Esophagus squamous epithelium (tissue), 5 donors: ENCODE data around the gene SERPING1. TPM values are rescaled to one million over a fixed set of nuclear protein-coding genes. Genes with fewer than 3 reads are reported as not detected.

Experiments
- DNase-seq: peaks from one replicate; lab custom pipeline; 2025; lab: John Stamatoyannopoulos, UW
- H3K27ac ChIP-seq, 4 donors: fragments of 200-600 bp; sonication (generic); one replicate each; pipeline ENCODE4 v1.5.1; 2016 to 2019; ENCODE audit warnings: mild to moderate bottlenecking in 1 of 4
- H3K27me3 ChIP-seq, 4 donors: fragments of 200-600 bp; sonication (generic); 1 replicate in 3 of 4; 2 replicates in 1 of 4; pipeline versions ENCODE4 v1.5.1 to v1.6.0; 2017 to 2021; ENCODE audit warnings: antibody characterized with exemption in 1 of 4
- H3K36me3 ChIP-seq, 3 donors: fragments of 200-600 bp; sonication (generic); one replicate each; pipeline ENCODE4 v1.5.1; 2016 to 2019
- H3K4me1 ChIP-seq, 3 donors: fragments of 200-600 bp; sonication (generic); one replicate each; pipeline ENCODE4 v1.5.1; 2017 to 2019
- H3K4me3 ChIP-seq, 4 donors: fragments of 200-600 bp; sonication (generic); 1 replicate in 3 of 4; 2 replicates in 1 of 4; pipeline ENCODE4 v1.5.1; 2016 to 2019; ENCODE audit warnings: mild to moderate bottlenecking in 2 of 4, moderate library complexity in 1 of 4
- H3K9me3 ChIP-seq, 3 donors: fragments of 200-600 bp; sonication (generic); one replicate each; pipeline ENCODE4 v1.5.1; 2016 to 2019
- CTCF ChIP-seq, 6 experiments: fragments of 450-650 bp in 4 of 6; fragments of 200-600 bp in 2 of 6; sonication (generic) in 2 of 6; IDR thresholded peaks; one replicate each; pipeline ENCODE4 v1.5.1; 2016 to 2019; ENCODE audit warnings: antibody characterized with exemption in 6 of 6, mild to moderate bottlenecking in 4 of 6, moderate library complexity in 4 of 6
- POLR2A ChIP-seq, 4 donors: fragments of 450-650 bp; IDR thresholded peaks; one replicate each; pipeline ENCODE4 v1.6.1; 2017; ENCODE audit warnings: antibody characterized with exemption in 4 of 4, mild to moderate bottlenecking in 4 of 4, moderate library complexity in 3 of 4
- WGBS, 2 donors: methylation state at CpG; one replicate each; pipeline ENCODE4 v1.1.5; 2018; 5-methylcytosine and 5-hydroxymethylcytosine counted together
- intact Hi-C: fragments of 100-400 bp; cut with DNase I; formaldehyde crosslinking; loops from one replicate; pipeline ENCODE4 v1.15.0; 2022
- total RNA-seq, 4 donors: library from RNA; depleted of rRNA; stranded (reverse); fragments of >200 nt; gene quantifications; one replicate each; pipeline ENCODE4 v1.1.0, GENCODE V29; 2016
- donor health status: DM: yes; HTN: yes; CAD: no.

SERPING1 gene
- total RNA-seq: 100 to 1,000 TPM in 2 of 4 donors, 10 to 100 TPM in 1, 1 to 10 TPM in 1; 9.6 to 376 (median 78.4) TPM

GRCh38 chr11:57597461-57597915, at the start of gene SERPING1:
Gene SERPING1, plus strand, starts transcription at chr11:57597685. Its CDS starts 586 bp downstream, at chr11:57598271.
- Histone ChIP-seq H3K4me3 (peak within 1 kb of the TSS; percentile 37 to 70 (median 62)), H3K36me3 (no peaks in the 10 kb centered on the region), H3K27ac (peak within 1 kb of the TSS; percentile 80 to 97 (median 92)), H3K4me1 (peaks cover 6 to 35% (median 11%) of the 10 kb centered on the region in 3 donors), H3K27me3 (no peaks in the 10 kb centered on the region), H3K9me3 (no peaks in the 10 kb centered on the region)
- intact Hi-C loops: no loop called here
- peak in 1 of 4 donors; percentile 43 for TF ChIP-seq POLR2A (IDR thresholded peaks at IDR 0.05)
- TF ChIP-seq CTCF (IDR thresholded peaks at IDR 0.05): no peak
- WGBS, 2 donors: 30 to 35% methylated on average over 6 to 8 of the region's 10 CpGs
- no peak for DNase-seq

- TF ChIP-seq POLR2A (IDR thresholded peaks at IDR 0.05): no peak
- TF ChIP-seq CTCF (IDR thresholded peaks at IDR 0.05): no peak
- Histone ChIP-seq H3K27me3 (no peaks in the 10 kb centered on the region), H3K27ac (no peak overlapping the region), H3K4me1 (peaks cover 0 to 15% (median 0%) of the 10 kb centered on the region in 3 donors), H3K4me3 (no peak overlapping the region), H3K9me3 (no peaks in the 10 kb centered on the region), H3K36me3 (peaks cover 0 to 67% (median 27%) of the 10 kb centered on the region in 3 donors)
- intact Hi-C loops: no loop called here
- DNase-seq: no peak
- WGBS, 2 donors: 36 to 75% methylated on average over 2 to 5 of the region's 6 CpGs
Measured at GRCh38 chr11:57547854-57548377, 49.6 kb upstream of the SERPING1 start.

- peaks cover 5 to 87% (median 43%) of the 10 kb centered on the region in 3 donors for H3K36me3 ChIP-seq
Measured at GRCh38 chr11:57549983-57550382, 47.5 kb upstream of the SERPING1 start.

GRCh38 chr11:57551941-57552340, 45.5 kb upstream of the SERPING1 start:
- intact Hi-C loops: no loop called here
- DNase-seq: no peak
- peaks cover 5 to 99% (median 49%) of the 10 kb centered on the region in 3 donors for H3K36me3 ChIP-seq

More at GRCh38 chr11:57549983-57550382, 47.5 kb upstream of the SERPING1 start:
- TF ChIP-seq CTCF (IDR thresholded peaks at IDR 0.05) (no peak), POLR2A (IDR thresholded peaks at IDR 0.05) (no peak)
- Histone ChIP-seq H3K9me3 (no peaks in the 10 kb centered on the region), H3K27ac (no peak overlapping the region), H3K4me3 (no peak overlapping the region), H3K27me3 (no peaks in the 10 kb centered on the region), H3K4me1 (peaks cover 0 to 6% (median 0%) of the 10 kb centered on the region in 3 donors)
- DNase-seq: no peak
- intact Hi-C loops: no loop called here
- WGBS, 2 donors: 50 to 94% methylated on average over 2 to 3 of the region's 8 CpGs

GRCh38 chr11:57552479-57552878, 45.0 kb upstream of the SERPING1 start:
- WGBS, 2 donors: 88 to 96% methylated on average over 5 of the region's 5 CpGs
- Histone ChIP-seq H3K4me3 (no peak overlapping the region), H3K4me1 (peaks cover 0 to 3% (median 0%) of the 10 kb centered on the region in 3 donors), H3K9me3 (no peaks in the 10 kb centered on the region), H3K36me3 (peaks cover 5 to 100% (median 54%) of the 10 kb centered on the region in 3 donors), H3K27me3 (no peaks in the 10 kb centered on the region), H3K27ac (no peak overlapping the region)
- TF ChIP-seq CTCF (IDR thresholded peaks at IDR 0.05): no peak
- TF ChIP-seq POLR2A (IDR thresholded peaks at IDR 0.05): no peak
- intact Hi-C loops: no loop called here
- DNase-seq: no peak

More at GRCh38 chr11:57551941-57552340, 45.5 kb upstream of the SERPING1 start:
- H3K27ac ChIP-seq: no peak overlapping the region
- TF ChIP-seq POLR2A (IDR thresholded peaks at IDR 0.05): no peak
- peaks cover 0 to 6% (median 0%) of the 10 kb centered on the region in 3 donors for H3K4me1 ChIP-seq
- WGBS, 2 donors: 88 to 92% methylated on average over 3 of the region's 4 CpGs
- no peak overlapping the region for H3K4me3 ChIP-seq
- no peaks in the 10 kb centered on the region for H3K27me3 ChIP-seq
- no peaks in the 10 kb centered on the region for H3K9me3 ChIP-seq
